Tibial artery (tissue), 4 donors: ENCODE measurements around the gene GABARAPL1.

Experiments
- DNase-seq, 2 donors: peaks; one replicate each; pipeline ENCODE4 v3.0.0-alpha.2; 2019
- H3K27ac ChIP-seq, 2 donors: fragments of 200-600 bp; sonication (generic) in 1 of 2; 1 replicate in 1 of 2; 2 replicates in 1 of 2; pipeline ENCODE4 v1.5.1; 2018 to 2019; ENCODE audit warnings: mild to moderate bottlenecking in 1 of 2
- H3K27me3 ChIP-seq, 2 donors: fragments of 200-600 bp; sonication (generic) in 1 of 2; one replicate each; pipeline versions ENCODE4 v1.5.1 to v1.6.0; 2016 to 2019
- H3K36me3 ChIP-seq, 3 donors: fragments of 200-600 bp; sonication (generic) in 2 of 3; one replicate each; pipeline ENCODE4 v1.5.1; 2016 to 2019; ENCODE audit warnings: mild to moderate bottlenecking in 2 of 3
- H3K4me1 ChIP-seq, 4 donors: fragments of 200-600 bp; sonication (generic) in 2 of 4; 1 replicate in 3 of 4; 2 replicates in 1 of 4; pipeline ENCODE4 v1.5.1; 2016 to 2019
- H3K4me3 ChIP-seq, 2 donors: fragments of 200-600 bp; sonication (generic) in 1 of 2; 1 replicate in 1 of 2; 2 replicates in 1 of 2; pipeline ENCODE4 v1.5.1; 2018 to 2019; ENCODE audit warnings: mild to moderate bottlenecking in 2 of 2
- H3K9me3 ChIP-seq, 3 donors: fragments of 200-600 bp; sonication (generic) in 1 of 3; one replicate each; pipeline ENCODE4 v1.5.1; 2016 to 2019
- CTCF ChIP-seq, 2 experiments: fragments of 200-600 bp in 1 of 2; fragments of 450-650 bp in 1 of 2; IDR thresholded peaks; one replicate each; pipeline ENCODE4 v1.5.1; 2017 to 2019; ENCODE audit warnings: antibody characterized with exemption in 2 of 2, mild to moderate bottlenecking in 1 of 2, moderate library complexity in 1 of 2
- intact Hi-C: fragments of 100-400 bp; cut with DNase I; formaldehyde crosslinking; loops from one replicate; pipeline ENCODE4 v1.15.0; 2023; ENCODE audit warnings: low total_unique reads

The GABARAPL1 gene

GRCh38 chr12:10226731-10227130, 14.1 kb downstream of the GABARAPL1 start:
- Histone ChIP-seq H3K36me3 (peaks cover 27 to 32% (median 31%) of the 10 kb centered on the region in 3 donors), H3K4me3 (no peak overlapping the region), H3K27ac (no peak overlapping the region), H3K9me3 (no peaks in the 10 kb centered on the region), H3K4me1 (peaks cover 0 to 11% (median 4%) of the 10 kb centered on the region in 4 donors), H3K27me3 (no peaks in the 10 kb centered on the region)
- TF ChIP-seq CTCF (IDR thresholded peaks at IDR 0.05): no peak
- no peak for DNase-seq
- intact Hi-C loops: no loop called here

GRCh38 chr12:10227648-10228047, 15.0 kb downstream of the GABARAPL1 start:
- Histone ChIP-seq H3K4me1 (peaks cover 0 to 11% (median 4%) of the 10 kb centered on the region in 4 donors), H3K9me3 (no peaks in the 10 kb centered on the region), H3K36me3 (peaks cover 18 to 23% (median 22%) of the 10 kb centered on the region in 3 donors), H3K27me3 (no peaks in the 10 kb centered on the region), H3K27ac (no peak overlapping the region), H3K4me3 (no peak overlapping the region)
- TF ChIP-seq CTCF (IDR thresholded peaks at IDR 0.05): no peak
- no peak for DNase-seq
- intact Hi-C loops: no loop called here

- intact Hi-C loops: no loop called here
- no peak overlapping the region for H3K27ac ChIP-seq
- no peak overlapping the region for H3K4me3 ChIP-seq
- no peaks in the 10 kb centered on the region for H3K36me3 ChIP-seq
- TF ChIP-seq CTCF (IDR thresholded peaks at IDR 0.05): no peak
- DNase-seq: no peak
- no peaks in the 10 kb centered on the region for H3K27me3 ChIP-seq
- H3K4me1 ChIP-seq: no peaks in the 10 kb centered on the region
- no peaks in the 10 kb centered on the region for H3K9me3 ChIP-seq
Measured at GRCh38 chr12:10234562-10234961, 21.9 kb downstream of the GABARAPL1 start.

GRCh38 chr12:10235761-10236631, 23.3 kb downstream of the GABARAPL1 start:
- H3K27ac ChIP-seq: no peak overlapping the region
- H3K36me3 ChIP-seq: no peaks in the 10 kb centered on the region
- intact Hi-C loops: loop anchor here (5.0 kb wide), 1 partner anchor 326 kb away; no protein-coding TSS in a partner anchor
- no peaks in the 10 kb centered on the region for H3K4me1 ChIP-seq
- no peak for DNase-seq
- peak; percentile 86 to 87 for TF ChIP-seq CTCF (IDR thresholded peaks at IDR 0.05)
- no peaks in the 10 kb centered on the region for H3K9me3 ChIP-seq
- H3K4me3 ChIP-seq: no peak overlapping the region
- H3K27me3 ChIP-seq: no peaks in the 10 kb centered on the region

DNA sequence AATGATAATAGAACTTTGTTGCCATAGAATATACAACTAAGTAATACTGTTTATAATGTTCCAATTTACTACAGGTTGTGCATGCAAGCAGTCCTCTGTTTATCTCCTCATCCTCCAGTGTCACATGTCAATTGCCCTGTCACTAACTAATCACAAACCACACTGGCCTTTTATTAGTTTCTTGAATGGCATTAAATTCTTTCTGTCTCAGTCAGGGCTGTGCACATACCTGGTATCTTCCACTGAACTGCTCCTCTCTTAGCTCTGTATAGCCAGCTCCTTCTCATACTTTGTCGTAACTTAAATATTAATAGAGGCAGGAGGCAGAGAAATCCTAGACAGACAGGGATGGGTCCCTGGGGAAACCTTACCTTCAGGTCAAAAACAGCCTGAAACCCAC, 24.0 kb downstream of the GABARAPL1 start:
- no peak for DNase-seq
- no peaks in the 10 kb centered on the region for H3K9me3 ChIP-seq
- H3K4me3 ChIP-seq: no peak overlapping the region
- H3K27me3 ChIP-seq: no peaks in the 10 kb centered on the region
- no peaks in the 10 kb centered on the region for H3K36me3 ChIP-seq
- no peaks in the 10 kb centered on the region for H3K4me1 ChIP-seq
- intact Hi-C loops: loop anchor here (5.0 kb wide), 1 partner anchor 326 kb away; no protein-coding TSS in a partner anchor
- no peak for TF ChIP-seq CTCF (IDR thresholded peaks at IDR 0.05)
- no peak overlapping the region for H3K27ac ChIP-seq
